ENCODE results near the gene LINGO1. TPM values are rescaled to one million over a fixed set of nuclear protein-coding genes. Genes with fewer than 3 reads are reported as not detected.

The LINGO1 gene
- polyA plus RNA-seq, 2 donors, result 0.08 to 0.25 TPM

DNA sequence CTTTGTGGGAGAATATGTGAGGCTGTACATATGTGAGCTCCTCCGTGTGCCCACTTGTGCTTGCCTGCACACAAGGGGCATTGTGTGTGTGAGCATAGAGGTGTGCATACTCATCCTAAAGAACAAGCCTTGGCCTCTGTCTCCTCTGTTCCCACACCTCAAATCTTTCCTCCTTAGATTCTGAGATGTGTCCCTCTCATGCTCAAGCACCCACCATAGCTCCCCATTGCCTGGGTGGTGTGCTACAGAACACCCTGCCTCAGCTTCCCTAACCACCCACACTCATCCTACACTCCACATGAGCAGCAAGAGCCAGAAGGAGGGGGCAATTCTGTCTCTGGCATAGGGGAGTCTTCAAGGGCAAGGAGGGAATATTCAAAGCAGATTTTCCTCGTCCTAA, 27.7 kb downstream of the LINGO1 start:
- 44 to 59% methylated on average over 2 of the region's 2 CpGs for WGBS, 2 donors
- H3K4me1 ChIP-seq (ENCODE audit: control insufficient read depth in 2 of 2, insufficient read depth in 2 of 2, low read length in 1 of 2), result no peaks in the 10 kb centered on the region
- H3K27me3 ChIP-seq (ENCODE audit: control insufficient read depth in 1 of 2, insufficient read depth in 2 of 2, low read length in 2 of 2), result no peaks in the 10 kb centered on the region
- H3K4me3 ChIP-seq (ENCODE audit: low read depth in 1 of 2, low read length in 2 of 2), result no peak overlapping the region
- no peaks in the 10 kb centered on the region for H3K9me3 ChIP-seq (ENCODE audit: control insufficient read depth in 2 of 2, insufficient read depth in 1 of 2, low read depth in 1 of 2, low read length in 1 of 2)
- no peak overlapping the region for H3K27ac ChIP-seq (ENCODE audit: low read depth in 2 of 2, low read length in 1 of 2)
- H3K36me3 ChIP-seq (ENCODE audit: control insufficient read depth in 2 of 2, insufficient read depth in 2 of 2, low read length in 1 of 2), result no peaks in the 10 kb centered on the region

GRCh38 chr15:77603611-77604336, 28.9 kb downstream of the LINGO1 start:
- no peak overlapping the region for H3K4me3 ChIP-seq (ENCODE audit: low read depth in 1 of 2, low read length in 2 of 2)
- no peak overlapping the region for H3K27ac ChIP-seq (ENCODE audit: low read depth in 2 of 2, low read length in 1 of 2)
- H3K27me3 ChIP-seq (ENCODE audit: control insufficient read depth in 1 of 2, insufficient read depth in 2 of 2, low read length in 2 of 2), result no peaks in the 10 kb centered on the region
- 77 to 82% methylated on average over 14 of the region's 14 CpGs for WGBS, 2 donors
- no peaks in the 10 kb centered on the region for H3K36me3 ChIP-seq (ENCODE audit: control insufficient read depth in 2 of 2, insufficient read depth in 2 of 2, low read length in 1 of 2)
- no peaks in the 10 kb centered on the region for H3K9me3 ChIP-seq (ENCODE audit: control insufficient read depth in 2 of 2, insufficient read depth in 1 of 2, low read depth in 1 of 2, low read length in 1 of 2)
- no peaks in the 10 kb centered on the region for H3K4me1 ChIP-seq (ENCODE audit: control insufficient read depth in 2 of 2, insufficient read depth in 2 of 2, low read length in 1 of 2)

- 92 to 98% methylated on average over 1 of the region's 1 CpG for WGBS, 2 donors
Measured at GRCh38 chr15:77602800-77603199, 29.9 kb downstream of the LINGO1 start.

GRCh38 chr15:77599899-77600298, 32.8 kb downstream of the LINGO1 start:
- no peak overlapping the region for H3K27ac ChIP-seq (ENCODE audit: low read depth in 2 of 2, low read length in 1 of 2)
- H3K4me3 ChIP-seq (ENCODE audit: low read depth in 1 of 2, low read length in 2 of 2), result no peak overlapping the region
- no peaks in the 10 kb centered on the region for H3K27me3 ChIP-seq (ENCODE audit: control insufficient read depth in 1 of 2, insufficient read depth in 2 of 2, low read length in 2 of 2)
- no peaks in the 10 kb centered on the region for H3K4me1 ChIP-seq (ENCODE audit: control insufficient read depth in 2 of 2, insufficient read depth in 2 of 2, low read length in 1 of 2)
- H3K36me3 ChIP-seq (ENCODE audit: control insufficient read depth in 2 of 2, insufficient read depth in 2 of 2, low read length in 1 of 2), result no peaks in the 10 kb centered on the region
- no peaks in the 10 kb centered on the region for H3K9me3 ChIP-seq (ENCODE audit: control insufficient read depth in 2 of 2, insufficient read depth in 1 of 2, low read depth in 1 of 2, low read length in 1 of 2)
- 78 to 79% methylated on average over 5 of the region's 5 CpGs for WGBS, 2 donors

More at GRCh38 chr15:77602800-77603199, 29.9 kb downstream of the LINGO1 start:
- no peaks in the 10 kb centered on the region for H3K4me1 ChIP-seq (ENCODE audit: control insufficient read depth in 2 of 2, insufficient read depth in 2 of 2, low read length in 1 of 2)
- H3K36me3 ChIP-seq (ENCODE audit: control insufficient read depth in 2 of 2, insufficient read depth in 2 of 2, low read length in 1 of 2), result no peaks in the 10 kb centered on the region
- no peaks in the 10 kb centered on the region for H3K27me3 ChIP-seq (ENCODE audit: control insufficient read depth in 1 of 2, insufficient read depth in 2 of 2, low read length in 2 of 2)
- H3K4me3 ChIP-seq (ENCODE audit: low read depth in 1 of 2, low read length in 2 of 2), result no peak overlapping the region
- H3K27ac ChIP-seq (ENCODE audit: low read depth in 2 of 2, low read length in 1 of 2), result no peak overlapping the region
- no peaks in the 10 kb centered on the region for H3K9me3 ChIP-seq (ENCODE audit: control insufficient read depth in 2 of 2, insufficient read depth in 1 of 2, low read depth in 1 of 2, low read length in 1 of 2)

DNA sequence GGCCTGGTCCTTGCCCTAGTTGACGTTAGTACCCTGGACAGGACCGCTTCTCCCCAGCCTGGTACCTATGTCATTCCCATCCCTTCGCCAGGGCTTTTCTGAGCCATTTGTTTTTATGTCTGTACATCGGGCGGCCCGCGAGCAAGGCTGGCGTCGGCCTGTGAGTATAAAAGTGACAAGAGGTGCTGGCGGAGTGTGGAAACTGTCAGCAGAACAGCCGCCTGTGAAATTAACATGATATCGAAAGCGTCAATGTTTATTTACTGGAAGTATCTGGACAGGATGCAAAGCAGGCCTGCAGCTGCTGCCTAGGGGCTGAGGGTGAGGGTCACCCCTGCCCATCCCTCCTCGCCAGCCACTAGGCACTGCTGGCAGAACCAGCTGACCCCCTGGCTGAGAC, 33.4 kb downstream of the LINGO1 start:
- Histone ChIP-seq H3K27me3 (ENCODE audit: control insufficient read depth in 1 of 2, insufficient read depth in 2 of 2, low read length in 2 of 2) (no peaks in the 10 kb centered on the region), H3K9me3 (ENCODE audit: control insufficient read depth in 2 of 2, insufficient read depth in 1 of 2, low read depth in 1 of 2, low read length in 1 of 2) (no peaks in the 10 kb centered on the region), H3K27ac (ENCODE audit: low read depth in 2 of 2, low read length in 1 of 2) (no peak overlapping the region), H3K36me3 (ENCODE audit: control insufficient read depth in 2 of 2, insufficient read depth in 2 of 2, low read length in 1 of 2) (no peaks in the 10 kb centered on the region), H3K4me1 (ENCODE audit: control insufficient read depth in 2 of 2, insufficient read depth in 2 of 2, low read length in 1 of 2) (no peaks in the 10 kb centered on the region), H3K4me3 (ENCODE audit: low read depth in 1 of 2, low read length in 2 of 2) (no peak overlapping the region)
- WGBS, 2 donors, result 84 to 86% methylated on average over 14 of the region's 14 CpGs

DNA sequence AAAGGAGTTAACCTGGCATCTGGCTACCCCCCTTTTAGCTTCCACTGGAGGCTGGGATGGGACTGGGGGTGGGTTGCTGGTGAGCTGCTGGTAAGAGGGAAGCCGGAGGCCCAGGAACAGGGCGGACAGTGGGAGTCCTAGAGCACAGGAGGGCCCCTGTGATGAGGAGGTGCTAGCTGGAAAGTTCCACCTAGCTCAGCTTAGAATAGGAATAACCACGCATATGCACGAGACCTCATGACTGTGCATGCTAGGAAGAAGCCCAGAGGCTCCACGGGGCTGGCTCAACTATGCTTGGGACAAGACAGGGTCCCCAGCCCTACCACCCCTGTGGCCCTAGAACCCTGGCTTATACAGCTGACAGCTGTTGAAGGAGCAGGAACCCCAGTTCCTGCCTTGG, 34.1 kb downstream of the LINGO1 start:
- H3K4me3 ChIP-seq (ENCODE audit: low read depth in 1 of 2, low read length in 2 of 2), result no peak overlapping the region
- H3K9me3 ChIP-seq (ENCODE audit: control insufficient read depth in 2 of 2, insufficient read depth in 1 of 2, low read depth in 1 of 2, low read length in 1 of 2), result no peaks in the 10 kb centered on the region
- H3K27ac ChIP-seq (ENCODE audit: low read depth in 2 of 2, low read length in 1 of 2), result no peak overlapping the region
- no peaks in the 10 kb centered on the region for H3K27me3 ChIP-seq (ENCODE audit: control insufficient read depth in 1 of 2, insufficient read depth in 2 of 2, low read length in 2 of 2)
- no peaks in the 10 kb centered on the region for H3K4me1 ChIP-seq (ENCODE audit: control insufficient read depth in 2 of 2, insufficient read depth in 2 of 2, low read length in 1 of 2)
- WGBS, 2 donors, result 78 to 94% methylated on average over 5 of the region's 5 CpGs
- no peaks in the 10 kb centered on the region for H3K36me3 ChIP-seq (ENCODE audit: control insufficient read depth in 2 of 2, insufficient read depth in 2 of 2, low read length in 1 of 2)

- no peaks in the 10 kb centered on the region for H3K36me3 ChIP-seq (ENCODE audit: control insufficient read depth in 2 of 2, insufficient read depth in 2 of 2, low read length in 1 of 2)
- WGBS, 2 donors, result 89% methylated on average over 9 of the region's 9 CpGs
Measured at GRCh38 chr15:77597804-77598453, 34.8 kb downstream of the LINGO1 start.

DNA sequence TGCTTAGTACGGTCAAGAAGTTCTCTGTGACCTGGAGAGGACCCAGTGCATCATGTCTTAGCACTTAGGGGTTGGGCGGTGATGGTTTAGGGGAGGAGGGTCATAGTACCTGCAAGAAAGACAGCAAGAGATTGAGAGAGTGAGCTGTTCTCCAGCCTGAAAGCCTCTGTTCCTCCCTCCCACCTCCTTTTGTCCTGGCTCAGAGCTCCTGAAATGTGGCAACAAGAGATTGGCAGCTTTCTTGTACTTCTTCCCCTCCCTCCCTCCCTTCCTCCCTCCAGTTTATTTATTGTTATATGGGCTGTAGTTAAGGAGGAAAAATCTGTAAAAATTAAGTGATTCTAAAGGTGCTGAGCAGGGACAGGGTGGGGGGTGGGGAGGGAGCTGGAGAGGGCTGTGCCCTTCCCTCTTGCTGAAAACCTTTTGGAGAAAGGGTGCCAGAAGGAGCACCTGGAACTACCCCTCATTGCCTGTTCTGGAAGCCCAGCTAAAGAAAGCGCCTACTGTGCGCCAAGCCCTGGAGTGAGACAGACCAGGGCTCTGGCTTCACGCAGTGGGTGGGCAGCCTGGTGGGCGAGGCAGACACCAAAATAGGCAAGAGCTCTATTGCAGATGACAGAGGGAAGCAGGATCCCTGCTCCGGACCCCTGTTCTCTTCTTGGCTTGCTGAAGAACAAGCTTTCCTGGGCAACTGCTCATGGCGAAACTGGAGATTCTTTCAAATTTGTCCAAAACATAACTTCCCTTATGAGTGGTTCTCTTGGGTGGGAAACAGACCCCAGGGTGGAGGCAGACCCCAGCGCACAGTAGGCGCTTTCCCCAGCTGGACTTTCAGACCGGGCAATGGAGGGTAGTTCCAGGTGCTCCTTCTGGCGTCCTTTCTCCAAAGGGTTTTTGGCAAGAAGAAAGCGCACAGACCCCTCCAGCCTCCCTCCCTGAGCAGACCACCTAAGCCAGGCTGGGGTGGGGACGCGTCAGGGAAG, 35.6 kb downstream of the LINGO1 start:
- Histone ChIP-seq H3K4me3 (ENCODE audit: low read depth in 1 of 2, low read length in 2 of 2) (no peak overlapping the region), H3K4me1 (ENCODE audit: control insufficient read depth in 2 of 2, insufficient read depth in 2 of 2, low read length in 1 of 2) (no peaks in the 10 kb centered on the region), H3K27me3 (ENCODE audit: control insufficient read depth in 1 of 2, insufficient read depth in 2 of 2, low read length in 2 of 2) (no peaks in the 10 kb centered on the region), H3K9me3 (ENCODE audit: control insufficient read depth in 2 of 2, insufficient read depth in 1 of 2, low read depth in 1 of 2, low read length in 1 of 2) (no peaks in the 10 kb centered on the region), H3K27ac (ENCODE audit: low read depth in 2 of 2, low read length in 1 of 2) (no peak overlapping the region), H3K36me3 (ENCODE audit: control insufficient read depth in 2 of 2, insufficient read depth in 2 of 2, low read length in 1 of 2) (no peaks in the 10 kb centered on the region)
- WGBS, 2 donors, result 88 to 91% methylated on average over 15 of the region's 15 CpGs

More at GRCh38 chr15:77597804-77598453, 34.8 kb downstream of the LINGO1 start:
- no peak overlapping the region for H3K4me3 ChIP-seq (ENCODE audit: low read depth in 1 of 2, low read length in 2 of 2)
- H3K27ac ChIP-seq (ENCODE audit: low read depth in 2 of 2, low read length in 1 of 2), result no peak overlapping the region
- H3K9me3 ChIP-seq (ENCODE audit: control insufficient read depth in 2 of 2, insufficient read depth in 1 of 2, low read depth in 1 of 2, low read length in 1 of 2), result no peaks in the 10 kb centered on the region
- no peaks in the 10 kb centered on the region for H3K4me1 ChIP-seq (ENCODE audit: control insufficient read depth in 2 of 2, insufficient read depth in 2 of 2, low read length in 1 of 2)
- no peaks in the 10 kb centered on the region for H3K27me3 ChIP-seq (ENCODE audit: control insufficient read depth in 1 of 2, insufficient read depth in 2 of 2, low read length in 2 of 2)

GRCh38 chr15:77595231-77595630, 37.5 kb downstream of the LINGO1 start:
- H3K27me3 ChIP-seq (ENCODE audit: control insufficient read depth in 1 of 2, insufficient read depth in 2 of 2, low read length in 2 of 2), result no peaks in the 10 kb centered on the region
- no peaks in the 10 kb centered on the region for H3K36me3 ChIP-seq (ENCODE audit: control insufficient read depth in 2 of 2, insufficient read depth in 2 of 2, low read length in 1 of 2)
- no peaks in the 10 kb centered on the region for H3K9me3 ChIP-seq (ENCODE audit: control insufficient read depth in 2 of 2, insufficient read depth in 1 of 2, low read depth in 1 of 2, low read length in 1 of 2)
- H3K4me3 ChIP-seq (ENCODE audit: low read depth in 1 of 2, low read length in 2 of 2), result no peak overlapping the region
- no peak overlapping the region for H3K27ac ChIP-seq (ENCODE audit: low read depth in 2 of 2, low read length in 1 of 2)
- 79 to 84% methylated on average over 5 of the region's 5 CpGs for WGBS, 2 donors
- H3K4me1 ChIP-seq (ENCODE audit: control insufficient read depth in 2 of 2, insufficient read depth in 2 of 2, low read length in 1 of 2), result no peaks in the 10 kb centered on the region
